Activated CD4-positive, alpha-beta T cell treated with anti-CD3 and anti-CD28 coated beads, Interleukin-2, amount 10 ng/mL, durations not matched to agents 7 days and 5 days (primary cell): ENCODE results near the gene ITPKC. TPM values are rescaled to one million over a fixed set of nuclear protein-coding genes. Genes with fewer than 3 reads are reported as not detected.
"Not testable (repeated sequence)": the region's sequence is repeated elsewhere in the genome, so short reads cannot be mapped to it uniquely, and the experiment has no call there.

Source experiments
- CTCF ChIA-PET: fragments of 350-600 bp; sonication (Branson Sonifier 250); formaldehyde crosslinking; loops from one replicate; lab custom pipeline; 2021; ENCODE audit warnings: antibody characterized with exemption; lab: Charles Lee
- POLR2A ChIA-PET: fragments of 350-600 bp; sonication (Branson Sonifier 250); formaldehyde crosslinking; loops from one replicate; lab custom pipeline; 2021; ENCODE audit warnings: antibody characterized with exemption; lab: Charles Lee
- DNase-seq: peaks from one replicate; pipeline ENCODE4 v3.0.0-alpha.2; 2020
- H3K27ac Mint-ChIP-seq: one replicate; pipeline ENCODE4 v1.8.0; 2021; ENCODE audit warnings: mild to moderate bottlenecking, moderate library complexity, mixed read lengths
- H3K27me3 Mint-ChIP-seq: one replicate; pipeline ENCODE4 v1.8.0; 2021; ENCODE audit warnings: mixed read lengths
- H3K36me3 Mint-ChIP-seq: one replicate; pipeline ENCODE4 v1.8.0; 2021; ENCODE audit warnings: low read depth, mixed read lengths
- H3K4me1 Mint-ChIP-seq: one replicate; pipeline ENCODE4 v1.8.0; 2021; ENCODE audit warnings: mixed read lengths
- H3K4me3 Mint-ChIP-seq: one replicate; pipeline ENCODE4 v1.8.0; 2021; ENCODE audit warnings: mild to moderate bottlenecking, moderate library complexity, mixed read lengths
- H3K9me3 Mint-ChIP-seq: one replicate; pipeline ENCODE4 v1.8.0; 2021; ENCODE audit warnings: mixed read lengths
- total RNA-seq, 2 experiments: library from RNA; stranded (reverse); gene quantifications; one replicate each; pipeline ENCODE4 v1.2.3, GENCODE V29; 2021

The ITPKC gene
- total RNA-seq, 2 experiments from 2014 or later = 4.8 TPM

DNA sequence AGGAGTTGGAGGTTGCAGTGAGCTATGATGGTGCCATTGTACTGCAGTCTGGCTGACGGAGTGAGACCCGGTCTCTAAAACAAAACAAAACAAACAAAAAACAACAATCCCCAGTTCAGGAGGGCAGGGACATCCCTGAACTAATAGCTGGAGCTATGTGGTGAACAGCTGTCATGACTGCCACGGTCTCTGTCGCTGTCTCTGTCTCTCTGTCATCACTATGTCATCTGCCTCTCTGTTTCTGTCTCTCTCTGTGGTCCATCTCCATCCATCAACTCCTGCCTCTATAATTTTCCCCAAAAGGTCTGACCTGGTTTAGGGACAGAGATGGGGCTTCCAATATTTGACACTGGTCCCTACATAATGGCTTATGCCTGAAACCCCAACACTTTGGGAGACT is 7.4 kb downstream of the ITPKC start:
- Mint-ChIP-seq H3K4me3 (no peak overlapping the region), H3K4me1 (peaks cover 30% of the 10 kb centered on the region), H3K27ac (peak overlapping the region; percentile 73), H3K27me3 (no peaks in the 10 kb centered on the region), H3K36me3 (peaks cover 44% of the 10 kb centered on the region), H3K9me3 (no peaks in the 10 kb centered on the region)
- ChIA-PET CTCF (interaction anchor here (1.3 kb wide), 1 partner anchor 83 kb away, joined by 3 read pairs; no protein-coding TSS in a partner anchor), POLR2A (no interaction called here)
- no peak for DNase-seq

DNA sequence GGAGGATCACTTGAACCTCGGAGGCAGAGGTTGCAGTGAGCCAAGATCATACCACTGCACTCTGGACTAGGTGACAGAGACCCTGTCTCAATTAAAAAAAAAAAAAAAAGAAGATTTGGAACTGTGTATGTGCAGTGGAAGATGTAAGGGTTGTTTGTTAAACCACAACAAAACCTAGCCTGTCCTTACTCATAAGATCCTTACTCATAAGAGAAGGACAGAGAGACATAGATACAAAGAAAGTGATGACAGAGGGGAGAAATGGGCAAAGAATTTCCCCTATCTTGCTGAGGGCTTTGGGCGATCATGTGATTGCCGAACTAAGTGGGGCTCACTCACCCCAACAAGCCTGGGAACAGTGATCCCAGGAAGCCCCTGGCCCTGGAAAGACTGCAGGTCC is 7.9 kb downstream of the ITPKC start:
- Mint-ChIP-seq H3K36me3 (peaks cover 44% of the 10 kb centered on the region), H3K9me3 (no peaks in the 10 kb centered on the region), H3K27me3 (no peaks in the 10 kb centered on the region), H3K4me3 (no peak overlapping the region), H3K4me1 (peaks cover 25% of the 10 kb centered on the region), H3K27ac (no peak overlapping the region)
- no peak for DNase-seq
- CTCF ChIA-PET = interaction anchor here (0.7 kb wide), 1 partner anchor 9 kb away, joined by 3 read pairs; no protein-coding TSS in a partner anchor
- POLR2A ChIA-PET = no interaction called here

DNA sequence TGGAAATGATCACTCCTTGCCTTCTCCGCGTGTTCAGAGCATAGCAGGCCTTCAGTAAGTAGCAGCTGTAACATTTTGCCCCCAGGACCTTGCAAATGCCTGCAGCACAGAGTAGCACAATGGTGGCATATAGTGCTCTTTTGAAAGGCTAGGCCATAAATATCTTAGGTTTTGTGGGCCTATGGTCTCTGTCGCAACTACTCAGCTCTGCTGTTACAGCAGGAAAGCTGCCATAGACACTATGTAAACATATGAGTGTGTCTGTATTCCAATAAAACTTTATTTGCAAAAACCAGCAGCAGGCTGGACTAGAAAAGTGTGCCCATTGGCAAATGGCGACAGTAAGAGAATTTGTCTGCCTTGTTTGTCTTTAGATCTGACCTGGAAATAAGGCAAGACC is 9.4 kb downstream of the ITPKC start:
- Mint-ChIP-seq H3K4me1 (peaks cover 12% of the 10 kb centered on the region), H3K4me3 (no peak overlapping the region), H3K36me3 (peaks cover 45% of the 10 kb centered on the region), H3K27ac (no peak overlapping the region), H3K27me3 (no peaks in the 10 kb centered on the region), H3K9me3 (no peaks in the 10 kb centered on the region)
- ChIA-PET POLR2A (no interaction called here), CTCF (interaction anchor here (0.6 to 2.3 kb wide), 4 partner anchors 8 to 90 kb away, joined by 4 to 9 read pairs (median 6); no protein-coding TSS in a partner anchor)
- no peak for DNase-seq

DNA sequence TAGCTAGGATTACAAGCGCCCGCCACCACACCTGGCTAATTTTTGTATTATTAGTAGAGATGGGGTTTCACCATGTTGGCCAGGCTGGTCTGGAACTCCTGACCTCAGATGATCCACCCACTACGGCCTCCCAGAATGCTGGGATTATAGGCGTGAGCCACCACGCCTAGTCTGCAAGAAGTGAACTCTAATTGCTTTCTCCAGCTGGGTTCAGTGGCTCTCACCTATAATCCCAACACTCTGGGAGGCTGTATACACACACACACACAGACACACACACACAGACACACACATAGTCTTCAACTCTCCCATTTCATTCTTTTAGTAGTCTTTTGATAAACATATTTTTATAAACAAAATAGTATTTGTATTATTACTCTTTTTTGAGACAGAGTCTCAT is 13.2 kb downstream of the ITPKC start:
- H3K36me3 Mint-ChIP-seq = peaks cover 38% of the 10 kb centered on the region
- CTCF ChIA-PET = interaction anchor here (0.5 to 1.5 kb wide), 4 partner anchors 13 to 398 kb away, joined by 3 read pairs; partner anchors contain the start of genes COQ8B and ITPKC

DNA sequence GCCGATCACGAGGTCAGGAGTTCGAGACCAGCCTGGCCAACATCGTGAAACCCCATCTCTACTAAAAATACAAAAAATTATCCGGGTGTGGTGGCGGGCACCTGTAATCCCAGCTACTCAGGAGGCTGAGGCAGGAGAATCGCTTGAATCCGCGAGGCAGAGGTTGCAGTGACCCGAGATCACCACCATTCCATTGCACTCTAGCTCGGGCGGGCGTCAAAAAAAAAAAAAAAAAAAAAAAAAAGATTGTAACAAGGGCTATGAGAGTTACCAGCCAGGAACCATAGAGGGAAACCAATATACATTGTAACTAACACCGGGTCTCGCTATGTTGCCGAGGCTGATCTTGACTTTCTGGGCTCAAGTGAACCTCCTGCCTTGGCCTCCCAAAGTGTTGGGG is 15.4 kb downstream of the ITPKC start:
- POLR2A ChIA-PET, H3K4me1 Mint-ChIP-seq, H3K27ac Mint-ChIP-seq, CTCF ChIA-PET, H3K9me3 Mint-ChIP-seq, H3K27me3 Mint-ChIP-seq, H3K4me3 Mint-ChIP-seq, DNase-seq: not testable (repeated sequence)
- peaks cover 33% of the 10 kb centered on the region for H3K36me3 Mint-ChIP-seq

More for the DNA sequence above, 13.2 kb downstream of the ITPKC start:
- H3K27ac Mint-ChIP-seq, H3K27me3 Mint-ChIP-seq, H3K4me3 Mint-ChIP-seq, DNase-seq, POLR2A ChIA-PET, H3K4me1 Mint-ChIP-seq, H3K9me3 Mint-ChIP-seq: not testable (repeated sequence)

DNA sequence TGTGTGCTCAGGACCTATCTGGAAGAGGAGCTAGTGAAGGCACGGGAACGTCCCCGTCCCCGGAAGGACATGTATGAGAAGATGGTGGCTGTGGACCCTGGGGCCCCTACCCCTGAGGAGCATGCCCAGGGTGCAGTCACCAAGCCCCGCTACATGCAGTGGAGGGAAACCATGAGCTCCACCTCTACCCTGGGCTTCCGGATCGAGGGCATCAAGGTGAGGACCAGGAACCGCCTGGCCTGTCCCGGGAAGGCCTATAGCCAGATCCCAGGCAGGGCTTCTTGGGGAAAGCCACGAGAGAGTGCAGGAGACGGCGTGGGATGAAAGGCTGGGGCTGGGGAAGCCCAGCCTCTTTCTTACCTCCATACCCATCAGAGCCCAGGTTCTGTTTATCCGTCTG is 16.2 kb downstream of the ITPKC start:
- Mint-ChIP-seq H3K27ac (peak overlapping the region; percentile 13), H3K36me3 (peaks cover 36% of the 10 kb centered on the region), H3K27me3 (no peaks in the 10 kb centered on the region), H3K9me3 (no peaks in the 10 kb centered on the region), H3K4me1 (no peaks in the 10 kb centered on the region), H3K4me3 (no peak overlapping the region)
- CTCF ChIA-PET = interaction anchor here (1.8 kb wide), 1 partner anchor 10 kb away, joined by 10 read pairs; no protein-coding TSS in a partner anchor
- POLR2A ChIA-PET = no interaction called here
- DNase-seq = no peak

DNA sequence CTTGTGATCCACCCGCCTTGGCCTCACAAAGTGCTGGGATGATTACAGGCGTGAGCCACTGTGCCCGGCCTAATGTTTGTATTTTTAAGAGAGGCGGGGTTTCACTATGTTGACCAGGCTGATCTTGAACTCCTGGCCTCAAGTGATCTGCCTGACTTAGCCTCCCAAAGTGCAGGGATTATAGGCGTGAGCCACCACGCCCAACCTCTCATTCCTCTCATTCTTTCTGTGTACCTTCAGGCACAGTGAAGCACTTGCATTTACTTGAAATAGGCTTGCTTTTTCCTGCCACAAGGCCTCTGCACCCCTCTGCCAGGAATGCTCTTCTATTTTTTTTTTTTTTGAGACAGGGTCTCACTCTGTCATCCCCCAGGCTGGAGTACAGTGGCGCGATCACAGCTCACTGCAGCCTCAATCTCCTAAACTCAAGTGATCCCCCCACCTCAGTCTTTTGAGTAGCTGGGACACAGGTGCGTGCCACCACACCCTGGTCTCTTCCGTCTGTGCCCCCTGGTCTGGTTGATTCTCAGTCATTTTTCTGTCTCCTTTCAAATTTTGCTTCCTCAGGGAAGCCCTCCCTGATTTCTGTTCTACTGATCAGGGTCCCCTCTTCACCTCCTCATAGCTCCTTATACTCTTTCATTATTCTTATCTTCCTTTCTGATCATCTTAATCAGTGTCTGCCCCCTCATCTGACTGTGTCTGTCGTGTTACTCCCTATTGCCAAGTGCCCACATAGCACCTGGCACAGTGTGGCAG is 18.3 kb downstream of the ITPKC start:
- Mint-ChIP-seq H3K27ac (no peak overlapping the region), H3K27me3 (no peaks in the 10 kb centered on the region), H3K4me3 (no peak overlapping the region), H3K4me1 (peaks cover 5% of the 10 kb centered on the region), H3K36me3 (peaks cover 32% of the 10 kb centered on the region), H3K9me3 (no peaks in the 10 kb centered on the region)
- no peak for DNase-seq
- POLR2A ChIA-PET = no interaction called here
- CTCF ChIA-PET = interaction anchor here (1.8 kb wide), 1 partner anchor 8 kb away, joined by 10 read pairs; no protein-coding TSS in a partner anchor

DNA sequence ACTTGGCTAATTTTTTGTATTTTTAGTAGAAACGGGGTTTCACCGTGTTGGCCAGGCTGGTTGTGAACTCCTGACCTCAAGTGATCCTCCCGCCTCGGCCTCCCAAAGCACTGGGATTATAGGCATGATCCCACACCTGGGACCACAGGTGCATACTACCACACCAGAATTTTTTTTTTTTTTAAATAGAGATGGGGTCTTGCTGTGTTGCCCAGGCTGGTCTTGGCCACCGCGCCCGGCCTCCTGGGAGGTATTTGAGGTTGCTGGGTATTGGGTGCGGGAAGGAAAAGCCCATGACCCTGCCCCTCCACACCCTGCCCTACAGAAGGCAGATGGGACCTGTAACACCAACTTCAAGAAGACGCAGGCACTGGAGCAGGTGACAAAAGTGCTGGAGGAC is 19.7 kb downstream of the ITPKC start:
- CTCF ChIA-PET = interaction anchor here (0.6 to 1.1 kb wide), 2 partner anchors 11 to 14 kb away, joined by 3 to 4 read pairs; partner anchors contain the start of gene ACTMAP
- no peaks in the 10 kb centered on the region for H3K27me3 Mint-ChIP-seq
- DNase-seq = no peak
- peaks cover 22% of the 10 kb centered on the region for H3K36me3 Mint-ChIP-seq
- POLR2A ChIA-PET = no interaction called here
- H3K9me3 Mint-ChIP-seq = no peaks in the 10 kb centered on the region
- H3K27ac Mint-ChIP-seq = no peak overlapping the region
- peaks cover 5% of the 10 kb centered on the region for H3K4me1 Mint-ChIP-seq
- H3K4me3 Mint-ChIP-seq = no peak overlapping the region

DNA sequence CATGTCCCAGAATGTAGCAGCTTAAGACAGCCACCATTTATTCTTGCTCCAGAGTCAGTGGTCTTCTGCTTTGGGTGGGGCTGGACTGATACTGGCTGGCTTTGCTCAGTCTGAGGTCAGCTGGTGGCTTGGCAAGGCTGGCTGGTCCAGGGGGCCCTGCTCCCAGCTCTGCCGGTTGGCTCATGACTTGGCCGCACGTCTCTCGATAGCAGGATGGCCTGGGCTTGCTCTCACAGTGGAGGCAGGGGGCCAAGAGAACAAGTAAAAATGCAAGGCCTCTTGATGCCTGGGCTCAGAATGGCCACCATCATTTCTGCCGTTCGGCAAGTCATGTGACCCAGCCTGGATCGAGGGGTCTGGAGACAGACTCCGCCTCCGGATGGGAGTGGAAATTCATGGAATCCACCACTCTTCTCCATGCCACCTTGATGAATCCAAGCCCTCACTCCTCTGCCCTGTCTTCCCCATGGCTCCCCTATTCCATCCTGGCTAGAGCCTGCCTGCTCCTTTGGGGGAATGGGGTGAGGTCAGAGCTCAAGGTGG is 20.3 kb downstream of the ITPKC start:
- no peak overlapping the region for H3K4me3 Mint-ChIP-seq
- ChIA-PET CTCF (interaction anchor here (1.6 kb wide), 1 partner anchor 40 kb away, joined by 4 read pairs; the partner anchor contains the start of gene RAB4B), POLR2A (no interaction called here)
- H3K27me3 Mint-ChIP-seq = no peaks in the 10 kb centered on the region
- H3K9me3 Mint-ChIP-seq = no peaks in the 10 kb centered on the region
- H3K36me3 Mint-ChIP-seq = peaks cover 22% of the 10 kb centered on the region
- peaks cover 5% of the 10 kb centered on the region for H3K4me1 Mint-ChIP-seq
- no peak overlapping the region for H3K27ac Mint-ChIP-seq
- DNase-seq = no peak

DNA sequence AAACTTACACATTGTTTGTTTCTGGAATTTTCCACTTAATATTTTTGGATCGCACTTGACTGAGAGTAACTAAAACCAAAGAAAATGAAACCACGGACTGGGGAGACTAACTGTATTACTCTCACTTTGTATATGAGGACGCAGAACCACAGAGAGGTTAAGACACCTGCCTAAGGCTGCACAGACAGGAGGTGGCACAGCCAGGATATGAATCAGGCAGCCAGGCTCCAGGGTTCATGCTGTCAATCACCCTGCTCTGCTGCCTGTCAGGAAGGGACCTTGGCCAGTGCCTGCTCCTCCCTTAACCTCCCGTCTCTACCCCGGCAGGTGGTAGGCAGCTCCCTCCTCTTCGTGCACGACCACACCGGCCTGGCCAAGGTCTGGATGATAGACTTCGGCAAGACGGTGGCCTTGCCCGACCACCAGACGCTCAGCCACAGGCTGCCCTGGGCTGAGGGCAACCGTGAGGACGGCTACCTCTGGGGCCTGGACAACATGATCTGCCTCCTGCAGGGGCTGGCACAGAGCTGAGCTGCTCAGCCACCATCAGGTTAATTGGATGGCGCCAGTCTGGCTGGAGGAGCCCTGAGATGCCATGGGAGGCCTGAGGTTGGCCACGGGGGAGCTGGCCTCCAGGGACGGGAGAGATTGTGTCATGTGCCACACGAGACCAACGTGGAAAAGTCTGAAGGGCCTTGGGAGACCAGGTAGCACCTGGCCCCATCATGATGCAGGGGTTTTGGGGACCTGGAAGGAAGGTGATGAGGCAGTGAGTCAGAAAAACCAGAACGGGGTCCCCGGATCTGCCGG is 22.3 kb downstream of the ITPKC start:
- CTCF ChIA-PET = interaction anchor here (1.0 kb wide), 1 partner anchor 15 kb away, joined by 3 read pairs; no protein-coding TSS in a partner anchor
- H3K9me3 Mint-ChIP-seq = no peaks in the 10 kb centered on the region
- H3K4me3 Mint-ChIP-seq = no peak overlapping the region
- POLR2A ChIA-PET = interaction anchor here (0.6 kb wide), 1 partner anchor 59 kb away, joined by 4 read pairs; no protein-coding TSS in a partner anchor
- no peak for DNase-seq
- peaks cover 5% of the 10 kb centered on the region for H3K4me1 Mint-ChIP-seq
- H3K27ac Mint-ChIP-seq = no peak overlapping the region
- H3K27me3 Mint-ChIP-seq = no peaks in the 10 kb centered on the region
- H3K36me3 Mint-ChIP-seq = peaks cover 14% of the 10 kb centered on the region

DNA sequence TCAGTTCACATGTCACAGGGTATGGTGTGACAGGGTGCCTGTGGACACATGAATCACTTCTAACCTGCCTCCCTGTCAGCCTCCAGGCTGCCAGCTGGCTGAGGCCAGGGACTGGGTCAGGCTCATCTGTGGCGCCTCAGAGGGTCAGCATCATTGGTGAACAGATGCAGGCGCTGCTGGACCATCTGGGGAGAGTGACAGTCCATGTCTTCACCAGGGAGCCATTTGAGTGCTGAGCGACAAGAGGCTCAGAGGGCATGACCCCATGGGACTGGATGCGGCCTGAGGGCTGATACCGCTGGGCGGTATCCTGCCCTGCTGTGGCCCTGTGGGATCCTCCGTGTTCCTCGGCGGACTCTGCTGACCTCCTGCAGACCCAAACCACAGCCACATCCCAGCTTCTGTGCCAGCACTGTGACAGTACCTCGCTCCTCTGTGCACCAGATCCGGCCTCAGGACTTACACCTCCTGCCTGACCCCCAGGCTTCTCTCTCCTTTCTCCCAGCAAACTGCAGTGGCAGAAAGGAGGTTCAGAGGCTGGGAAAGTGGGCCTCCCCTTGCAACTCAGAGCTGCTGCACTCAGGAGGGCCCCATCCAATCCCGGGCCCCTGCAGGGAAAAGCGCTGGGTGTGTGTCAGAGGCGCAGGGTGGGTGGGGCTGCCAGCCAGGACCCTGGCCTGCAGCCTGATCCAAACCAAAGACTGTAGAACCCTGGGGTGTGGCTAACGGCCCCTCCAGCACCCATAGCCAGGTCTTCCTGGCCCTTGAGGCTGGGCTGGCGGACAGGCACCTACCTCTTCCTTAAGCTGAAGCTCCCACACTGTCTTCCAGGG is 23.2 kb downstream of the ITPKC start:
- Mint-ChIP-seq H3K36me3 (peaks cover 14% of the 10 kb centered on the region), H3K4me1 (peaks cover 5% of the 10 kb centered on the region), H3K4me3 (no peak overlapping the region), H3K27me3 (no peaks in the 10 kb centered on the region), H3K9me3 (no peaks in the 10 kb centered on the region), H3K27ac (no peak overlapping the region)
- DNase-seq = no peak
- ChIA-PET CTCF (interaction anchor here (1.0 kb wide), 1 partner anchor 14 kb away, joined by 3 read pairs; no protein-coding TSS in a partner anchor), POLR2A (interaction anchor here (0.6 kb wide), 1 partner anchor 58 kb away, joined by 4 read pairs; no protein-coding TSS in a partner anchor)

DNA sequence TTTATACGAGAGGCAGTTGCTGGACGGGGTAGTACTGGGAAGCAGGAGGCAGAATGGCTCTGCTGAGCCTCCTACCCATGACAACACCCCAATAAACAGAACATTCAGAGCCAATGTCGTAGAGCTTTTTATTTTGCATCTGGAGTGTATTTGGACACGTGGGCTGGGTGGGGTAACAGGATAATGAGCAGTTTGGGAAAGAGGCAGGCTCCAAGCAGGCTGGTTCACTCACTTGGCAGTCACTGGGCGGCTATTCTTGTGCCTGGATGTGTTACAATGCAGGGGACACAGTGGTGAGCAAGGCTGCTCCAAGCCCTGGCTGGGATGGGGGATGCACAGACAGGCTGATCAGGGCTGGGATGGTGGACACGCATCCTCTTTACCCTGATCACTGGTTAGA is 23.8 kb downstream of the ITPKC start:
- no peaks in the 10 kb centered on the region for H3K9me3 Mint-ChIP-seq
- ChIA-PET POLR2A (no interaction called here), CTCF (interaction anchor here (0.6 kb wide), 1 partner anchor 52 kb away, joined by 4 read pairs; no protein-coding TSS in a partner anchor)
- H3K36me3 Mint-ChIP-seq = peaks cover 10% of the 10 kb centered on the region
- no peaks in the 10 kb centered on the region for H3K27me3 Mint-ChIP-seq
- no peak for DNase-seq
- no peak overlapping the region for H3K27ac Mint-ChIP-seq
- H3K4me1 Mint-ChIP-seq = peaks cover 5% of the 10 kb centered on the region
- H3K4me3 Mint-ChIP-seq = no peak overlapping the region
